GM12892 (cell line): ENCODE data around the gene IL17B.

Experiments used
- POLR2A ChIP-seq: IDR thresholded peaks from 2 replicates; pipeline ENCODE4 v1.6.1; 2011; ENCODE audit warnings: low read depth, low read length, control low read depth
- POLR2AphosphoS5 ChIP-seq: IDR thresholded peaks from 2 replicates; pipeline ENCODE4 v1.6.1; 2011; ENCODE audit warnings: low read depth, low read length, control low read depth

DNA sequence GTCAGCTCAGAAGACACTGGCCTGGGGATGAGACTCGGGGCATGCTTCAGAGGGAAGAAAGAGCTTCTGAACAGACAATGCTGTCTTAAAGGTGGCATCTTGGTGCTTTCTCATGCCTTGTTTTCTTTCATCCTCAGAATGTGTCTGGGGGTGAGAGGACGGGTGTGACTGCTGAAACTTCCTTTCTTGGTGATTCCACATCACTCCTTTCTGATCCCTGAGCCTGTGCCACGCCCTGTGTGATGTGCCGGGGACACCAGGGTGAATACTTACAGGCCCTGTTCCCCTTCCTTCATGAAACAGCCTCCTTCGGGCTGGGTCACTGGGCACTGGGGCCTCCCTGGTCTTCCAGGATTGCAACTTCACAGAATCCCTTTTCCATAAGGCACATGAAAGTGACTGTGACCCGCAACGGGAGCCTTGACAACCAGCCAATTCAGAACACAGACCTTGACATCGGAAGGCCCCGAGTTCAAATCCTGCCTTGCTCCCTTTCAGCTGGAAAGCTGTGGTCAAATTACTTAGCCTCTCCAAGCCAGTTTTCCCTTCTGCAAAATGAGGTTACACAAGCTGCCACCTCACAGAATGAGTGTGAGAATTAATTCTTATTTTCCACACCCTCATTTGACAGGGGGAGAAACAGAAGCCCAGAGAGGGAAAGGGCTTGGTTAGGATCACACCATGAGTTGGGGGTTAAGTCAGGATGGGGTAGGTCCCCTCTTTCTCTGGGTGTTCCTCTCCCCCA is 44.1 kb upstream of the IL17B start:
- no peak for TF ChIP-seq POLR2A
- no peak for TF ChIP-seq POLR2AphosphoS5
